HCT116 (cell line): ENCODE data around the gene SCYL2. TPM values are rescaled to one million over a fixed set of nuclear protein-coding genes. Genes with fewer than 3 reads are reported as not detected.

Experiments
- ATAC-seq: fragments of 200-7000 bp; cut with Tn5 transposase; 2 replicates; pipeline ENCODE4 v1.9.1; 2020; ENCODE audit warnings: mild to moderate bottlenecking, moderate library complexity
- BruUV-seq: library from RNA; stranded (reverse); fragments of 400-500 nt; replicated peaks from 2 replicates; lab custom pipeline; 2021; lab: Mats Ljungman, UMichigan
- CTCF ChIA-PET: fragments of 300-600 bp; sonication (Branson Sonifier 250); formaldehyde crosslinking; loops from one replicate; lab custom pipeline; 2021; ENCODE audit warnings: antibody characterized with exemption; lab: Charles Lee
- POLR2A ChIA-PET: fragments of 300-600, 350-600 bp; sonication (Branson Sonifier 250); formaldehyde crosslinking; loops from one replicate; lab custom pipeline; 2021; ENCODE audit warnings: antibody characterized with exemption; lab: Charles Lee
- RAD21 ChIA-PET, 2 experiments: fragments of 300-600 bp; sonication (Branson Sonifier 250); formaldehyde crosslinking; loops; one replicate each; lab custom pipeline; 2023; ENCODE audit warnings: low total read pairs in 2 of 2; ENCODE audit not compliant: uncharacterized antibody in 2 of 2, unreplicated experiment in 2 of 2, low non-redundant PET in 1 of 2; lab: Charles Lee
- DNase-seq: peaks from one replicate; pipeline ENCODE4 v3.0.0-alpha.2; 2010; ENCODE audit warnings: low read depth, low spot score
- H2AFZ ChIP-seq: fragments of 200-600 bp; shearing (Covaris generic), sonication (generic); 2 replicates; pipeline ENCODE4 v1.6.1; 2017; ENCODE audit warnings: low read depth, mixed run types, mixed read lengths, antibody characterized with exemption, low read length; ENCODE audit not compliant: poor library complexity, severe bottlenecking
- H3K27ac ChIP-seq: 2 replicates; pipeline ENCODE4 v1.5.1; 2012; ENCODE audit warnings: low read depth, low read length
- H3K27me3 ChIP-seq: fragments of 200-600 bp; sonication (generic); 2 replicates; pipeline ENCODE4 v1.6.1; 2016; ENCODE audit warnings: mixed run types, low read length, mixed read lengths; ENCODE audit not compliant: insufficient read depth
- H3K36me3 ChIP-seq, 2 experiments: fragments of 200-500 bp in 1 of 2; fragments of 200-600 bp in 1 of 2; sonication (Bioruptor generic) in 1 of 2; sonication (generic) in 1 of 2; 2 replicates each; pipeline versions ENCODE4 v1.5.1 to v1.6.1; 2014 to 2016; ENCODE audit warnings: low read length in 2 of 2, inconsistent platforms in 1 of 2, mixed read lengths in 1 of 2, mixed run types in 1 of 2; ENCODE audit not compliant: insufficient read depth in 2 of 2, control insufficient read depth in 1 of 2
- H3K4me1 ChIP-seq, 2 experiments: fragments of 200-600 bp in 1 of 2; sonication (generic) in 1 of 2; 2 replicates each; pipeline versions ENCODE4 v1.5.1 to v1.6.1; 2012 to 2017; ENCODE audit warnings: low read length in 2 of 2, inconsistent platforms in 1 of 2, mild to moderate bottlenecking in 1 of 2, mixed read lengths in 1 of 2, mixed run types in 1 of 2, moderate library complexity in 1 of 2; ENCODE audit not compliant: insufficient read depth in 2 of 2, control insufficient read depth in 1 of 2
- H3K4me2 ChIP-seq: fragments of 200-600 bp; sonication (generic); 2 replicates; pipeline ENCODE4 v1.6.1; 2017; ENCODE audit warnings: mixed run types, low read length, mixed read lengths
- H3K4me3 ChIP-seq, 2 experiments: fragments of 200-600 bp in 1 of 2; sonication (generic) in 1 of 2; replicated peaks in 1 of 2; 2 replicates each; pipeline ENCODE4 v1.5.1; 2011 to 2016; ENCODE audit warnings: low read length in 2 of 2, control low read depth in 1 of 2, low read depth in 1 of 2, mild to moderate bottlenecking in 1 of 2, mixed read lengths in 1 of 2, mixed run types in 1 of 2
- H3K79me2 ChIP-seq: fragments of 200-600 bp; sonication (generic); 2 replicates; pipeline ENCODE4 v1.6.1; 2017; ENCODE audit warnings: mild to moderate bottlenecking, mixed run types, low read length, moderate library complexity, mixed read lengths; ENCODE audit not compliant: insufficient read depth
- H3K9ac ChIP-seq: fragments of 200-600 bp; sonication (generic); 2 replicates; pipeline ENCODE4 v1.6.1; 2016; ENCODE audit warnings: low read length, mixed read lengths
- H3K9me2 ChIP-seq: fragments of 200-600 bp; sonication (generic), shearing (Covaris generic); 2 replicates; pipeline ENCODE4 v1.6.1; 2017; ENCODE audit warnings: mixed run types, mild to moderate bottlenecking, moderate library complexity; ENCODE audit not compliant: insufficient read depth
- H3K9me3 ChIP-seq, 2 experiments: fragments of 200-500 bp in 1 of 2; fragments of 200-600 bp in 1 of 2; sonication (Bioruptor generic) in 1 of 2; sonication (generic) in 1 of 2; 2 replicates each; pipeline ENCODE4 v1.6.1; 2014 to 2017; ENCODE audit warnings: low read length in 2 of 2, mixed read lengths in 2 of 2, inconsistent platforms in 1 of 2, low read depth in 1 of 2, mild to moderate bottlenecking in 1 of 2, mixed run types in 1 of 2, moderate library complexity in 1 of 2; ENCODE audit not compliant: control insufficient read depth in 1 of 2, insufficient read depth in 1 of 2
- H4K20me1 ChIP-seq: fragments of 200-600 bp; sonication (generic), shearing (Covaris generic); 2 replicates; pipeline ENCODE4 v1.6.1; 2017; ENCODE audit warnings: mixed run types, mild to moderate bottlenecking, moderate library complexity; ENCODE audit not compliant: insufficient read depth
- EGR1 ChIP-seq: IDR thresholded peaks from 2 replicates; pipeline ENCODE4 v1.6.1; 2012; ENCODE audit warnings: low read depth
- ELF1 ChIP-seq: IDR thresholded peaks from 2 replicates; pipeline ENCODE4 v1.6.1; 2012; ENCODE audit warnings: low read depth, borderline replicate concordance
- EZH2 ChIP-seq: fragments of 200-600 bp; sonication (generic); IDR thresholded peaks from 2 replicates; pipeline ENCODE4 v1.6.1; 2017; ENCODE audit warnings: antibody characterized with exemption, mixed run types
- FOSL1 ChIP-seq: IDR thresholded peaks from 2 replicates; pipeline ENCODE4 v1.6.1; 2012; ENCODE audit warnings: low read depth
- JUND ChIP-seq: IDR thresholded peaks from 2 replicates; pipeline ENCODE4 v1.6.1; 2012
- MAX ChIP-seq: IDR thresholded peaks from 2 replicates; pipeline ENCODE4 v1.6.1; 2012
- POLR2A ChIP-seq: IDR thresholded peaks from 2 replicates; pipeline ENCODE4 v1.7.0; 2011; ENCODE audit warnings: borderline replicate concordance; ENCODE audit not compliant: insufficient read depth, insufficient read length; ENCODE audit errors: extremely low read depth
- POLR2AphosphoS5 ChIP-seq: IDR thresholded peaks from 2 replicates; pipeline ENCODE4 v1.6.1; 2011; ENCODE audit warnings: mild to moderate bottlenecking, low read depth, low read length, moderate library complexity
- RAD21 ChIP-seq: IDR thresholded peaks from 2 replicates; pipeline ENCODE4 v1.6.1; 2012; ENCODE audit warnings: low read depth, mild to moderate bottlenecking
- SIN3A ChIP-seq: IDR thresholded peaks from 2 replicates; pipeline ENCODE4 v1.6.1; 2012; ENCODE audit warnings: low read depth
- SRF ChIP-seq: IDR thresholded peaks from 2 replicates; pipeline ENCODE4 v1.6.1; 2012; ENCODE audit warnings: low read depth
- TCF7L2 ChIP-seq: IDR thresholded peaks from 2 replicates; pipeline ENCODE4 v1.7.0; 2011; ENCODE audit warnings: borderline replicate concordance, inconsistent platforms; ENCODE audit not compliant: insufficient read depth, insufficient read length; ENCODE audit errors: extremely low read depth
- YY1 ChIP-seq: IDR thresholded peaks from 2 replicates; pipeline ENCODE4 v1.6.1; 2011; ENCODE audit warnings: low read length, low read depth, moderate library complexity, mild to moderate bottlenecking; ENCODE audit not compliant: insufficient replicate concordance; ENCODE audit errors: extremely low read depth
- ZBTB33 ChIP-seq: IDR thresholded peaks from 2 replicates; pipeline ENCODE4 v1.6.1; 2011; ENCODE audit warnings: mild to moderate bottlenecking, low read length, moderate library complexity; ENCODE audit not compliant: insufficient replicate concordance; ENCODE audit errors: extremely low read depth
- ZFX ChIP-seq: fragments of 450-650 bp; IDR thresholded peaks from 2 replicates; pipeline ENCODE4 v1.6.1; 2017
- intact Hi-C: fragments of 100-400 bp; cut with micrococcal nuclease; formaldehyde crosslinking; loops from 2 replicates; pipeline ENCODE4 v1.10.0; 2022
- total RNA-seq: library from RNA; stranded (reverse); gene quantifications from one replicate; pipeline ENCODE4 v1.2.1, GENCODE V29; 2021; ENCODE audit not compliant: unreplicated experiment
- TF ChIP-seq, protein P1 (sequence below): IDR thresholded peaks from 2 replicates; pipeline ENCODE4 v1.6.1; 2012; ENCODE audit warnings: low read depth
- TF ChIP-seq, protein P2 (sequence below): IDR thresholded peaks from 2 replicates; pipeline ENCODE4 v1.6.1; 2012

Gene SCYL2
- total RNA-seq, 1 experiment from 2014 or later, result 31.7 TPM

DNA sequence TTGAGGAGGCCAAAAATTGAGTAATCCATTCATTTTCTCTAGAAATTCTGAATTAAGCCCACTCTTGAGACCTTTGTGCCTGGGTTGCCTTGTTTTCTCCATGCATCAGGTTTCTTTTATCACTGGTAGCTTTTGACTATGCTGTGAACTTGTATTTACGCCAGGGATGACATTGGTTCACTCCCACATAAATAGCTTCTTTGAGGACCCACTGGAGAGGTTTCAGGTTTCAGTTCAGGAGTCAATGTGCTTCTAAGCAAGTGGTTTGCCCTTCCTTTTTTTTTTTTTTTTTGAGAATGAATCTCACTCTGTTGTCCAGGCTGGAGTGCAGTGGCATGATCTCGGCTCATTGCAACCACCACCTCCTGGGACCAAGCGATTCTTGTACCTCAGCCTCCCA lies 79.7 kb downstream of the SCYL2 start:
- Histone ChIP-seq H3K9ac (no peak overlapping the region), H3K79me2 (no peaks in the 10 kb centered on the region), H3K4me3 (no peak overlapping the region), H2AFZ (no peak overlapping the region), H4K20me1 (no peaks in the 10 kb centered on the region), H3K4me2 (no peak overlapping the region), H3K9me3 (no peaks in the 10 kb centered on the region), H3K4me1 (no peaks in the 10 kb centered on the region), H3K27me3 (no peaks in the 10 kb centered on the region), H3K9me2 (no peaks in the 10 kb centered on the region), H3K36me3 (no peaks in the 10 kb centered on the region), H3K27ac (no peak overlapping the region)
- TF ChIP-seq YY1 (no peak), SIN3A (no peak), TCF7L2 (no peak), ELF1 (no peak), POLR2AphosphoS5 (no peak), ZFX (no peak), ZBTB33 (no peak), FOSL1 (no peak), POLR2A (no peak), EZH2 (no peak), EGR1 (no peak), MAX (no peak), JUND (no peak), SRF (no peak), RAD21 (no peak)
- TF ChIP-seq, protein P1, sequence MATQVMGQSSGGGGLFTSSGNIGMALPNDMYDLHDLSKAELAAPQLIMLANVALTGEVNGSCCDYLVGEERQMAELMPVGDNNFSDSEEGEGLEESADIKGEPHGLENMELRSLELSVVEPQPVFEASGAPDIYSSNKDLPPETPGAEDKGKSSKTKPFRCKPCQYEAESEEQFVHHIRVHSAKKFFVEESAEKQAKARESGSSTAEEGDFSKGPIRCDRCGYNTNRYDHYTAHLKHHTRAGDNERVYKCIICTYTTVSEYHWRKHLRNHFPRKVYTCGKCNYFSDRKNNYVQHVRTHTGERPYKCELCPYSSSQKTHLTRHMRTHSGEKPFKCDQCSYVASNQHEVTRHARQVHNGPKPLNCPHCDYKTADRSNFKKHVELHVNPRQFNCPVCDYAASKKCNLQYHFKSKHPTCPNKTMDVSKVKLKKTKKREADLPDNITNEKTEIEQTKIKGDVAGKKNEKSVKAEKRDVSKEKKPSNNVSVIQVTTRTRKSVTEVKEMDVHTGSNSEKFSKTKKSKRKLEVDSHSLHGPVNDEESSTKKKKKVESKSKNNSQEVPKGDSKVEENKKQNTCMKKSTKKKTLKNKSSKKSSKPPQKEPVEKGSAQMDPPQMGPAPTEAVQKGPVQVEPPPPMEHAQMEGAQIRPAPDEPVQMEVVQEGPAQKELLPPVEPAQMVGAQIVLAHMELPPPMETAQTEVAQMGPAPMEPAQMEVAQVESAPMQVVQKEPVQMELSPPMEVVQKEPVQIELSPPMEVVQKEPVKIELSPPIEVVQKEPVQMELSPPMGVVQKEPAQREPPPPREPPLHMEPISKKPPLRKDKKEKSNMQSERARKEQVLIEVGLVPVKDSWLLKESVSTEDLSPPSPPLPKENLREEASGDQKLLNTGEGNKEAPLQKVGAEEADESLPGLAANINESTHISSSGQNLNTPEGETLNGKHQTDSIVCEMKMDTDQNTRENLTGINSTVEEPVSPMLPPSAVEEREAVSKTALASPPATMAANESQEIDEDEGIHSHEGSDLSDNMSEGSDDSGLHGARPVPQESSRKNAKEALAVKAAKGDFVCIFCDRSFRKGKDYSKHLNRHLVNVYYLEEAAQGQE, result no peak
- TF ChIP-seq, protein P2, sequence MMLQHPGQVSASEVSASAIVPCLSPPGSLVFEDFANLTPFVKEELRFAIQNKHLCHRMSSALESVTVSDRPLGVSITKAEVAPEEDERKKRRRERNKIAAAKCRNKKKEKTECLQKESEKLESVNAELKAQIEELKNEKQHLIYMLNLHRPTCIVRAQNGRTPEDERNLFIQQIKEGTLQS, result no peak
- intact Hi-C loops, result no loop called here
- ATAC-seq, result no peak
- BruUV-seq, result no TSS peak
- ChIA-PET POLR2A (no interaction called here), RAD21 (no interaction called here), CTCF (interaction anchor here (2.8 kb wide), 1 partner anchor 208 kb away, joined by 40 read pairs; no protein-coding TSS in a partner anchor)
- DNase-seq, result no peak
